ENCODE data around the gene UBASH3B.

Gene UBASH3B

DNA sequence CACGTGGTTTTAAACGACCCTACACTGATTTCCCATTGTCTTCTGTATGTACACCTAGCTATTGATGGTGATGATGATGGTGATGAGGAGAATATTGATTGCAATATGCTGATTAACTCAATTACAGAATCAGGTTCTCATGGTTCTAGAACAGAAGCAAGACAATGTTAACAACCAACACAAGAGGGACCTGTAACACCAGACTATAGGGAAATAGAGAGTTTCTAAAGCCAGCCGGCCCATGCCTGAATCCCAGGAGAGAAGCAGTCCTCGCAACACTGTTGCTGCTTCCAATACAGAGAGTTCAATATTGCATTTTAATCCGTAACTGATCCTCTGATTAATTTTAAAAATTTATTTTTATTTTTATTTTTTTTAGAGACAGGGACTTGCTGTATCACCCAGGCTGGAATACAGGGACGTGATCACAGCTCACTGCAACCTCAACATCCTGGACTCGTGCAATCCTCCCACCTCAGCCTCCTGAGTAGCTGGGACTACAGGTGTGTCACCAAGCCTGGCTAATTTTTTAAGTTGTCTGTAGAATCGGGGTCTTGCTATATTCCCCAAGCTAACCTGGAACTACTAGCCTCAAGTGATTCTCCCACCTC lies 22.2 kb upstream of the UBASH3B start:
- in situ Hi-C loops (cut with HindIII; ENCODE audit: low sequenced_read_pairs): no loop called here
- DNase-seq (ENCODE audit: low read depth): peak; percentile 61
- TF ChIP-seq, protein P1, sequence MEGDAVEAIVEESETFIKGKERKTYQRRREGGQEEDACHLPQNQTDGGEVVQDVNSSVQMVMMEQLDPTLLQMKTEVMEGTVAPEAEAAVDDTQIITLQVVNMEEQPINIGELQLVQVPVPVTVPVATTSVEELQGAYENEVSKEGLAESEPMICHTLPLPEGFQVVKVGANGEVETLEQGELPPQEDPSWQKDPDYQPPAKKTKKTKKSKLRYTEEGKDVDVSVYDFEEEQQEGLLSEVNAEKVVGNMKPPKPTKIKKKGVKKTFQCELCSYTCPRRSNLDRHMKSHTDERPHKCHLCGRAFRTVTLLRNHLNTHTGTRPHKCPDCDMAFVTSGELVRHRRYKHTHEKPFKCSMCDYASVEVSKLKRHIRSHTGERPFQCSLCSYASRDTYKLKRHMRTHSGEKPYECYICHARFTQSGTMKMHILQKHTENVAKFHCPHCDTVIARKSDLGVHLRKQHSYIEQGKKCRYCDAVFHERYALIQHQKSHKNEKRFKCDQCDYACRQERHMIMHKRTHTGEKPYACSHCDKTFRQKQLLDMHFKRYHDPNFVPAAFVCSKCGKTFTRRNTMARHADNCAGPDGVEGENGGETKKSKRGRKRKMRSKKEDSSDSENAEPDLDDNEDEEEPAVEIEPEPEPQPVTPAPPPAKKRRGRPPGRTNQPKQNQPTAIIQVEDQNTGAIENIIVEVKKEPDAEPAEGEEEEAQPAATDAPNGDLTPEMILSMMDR (IDR thresholded peaks at IDR 0.05; ENCODE audit: low read depth, low read length, missing control alignments): peak; percentile 58
- no peak overlapping the region for H3K4me3 ChIP-seq (ENCODE audit: low read depth, low read length)

DNA sequence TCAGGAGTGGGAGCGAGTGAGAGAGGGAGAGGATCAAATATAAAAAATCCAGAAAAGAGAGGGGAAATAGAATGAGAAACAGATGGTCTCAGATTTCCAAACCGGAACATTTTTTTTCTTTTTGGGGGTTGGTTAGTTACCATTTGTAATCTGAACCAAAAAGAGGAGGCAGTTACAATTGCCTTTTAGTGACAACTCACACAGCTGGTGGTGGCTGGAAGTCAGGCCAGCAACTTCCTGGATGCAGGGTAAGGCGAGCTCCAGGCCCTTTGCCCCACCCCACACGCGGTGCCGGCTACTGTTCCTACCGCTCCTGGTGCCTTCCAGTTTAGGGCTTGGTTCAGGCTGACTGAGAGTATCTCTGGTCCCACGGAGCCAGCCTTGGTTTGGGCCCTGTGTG lies 21.0 kb upstream of the UBASH3B start:
- TF ChIP-seq, protein P1 (IDR thresholded peaks at IDR 0.05; ENCODE audit: low read depth, low read length, missing control alignments): no peak
- no peak for DNase-seq (ENCODE audit: low read depth)
- no peak overlapping the region for H3K4me3 ChIP-seq (ENCODE audit: low read depth, low read length)
- in situ Hi-C loops (cut with HindIII; ENCODE audit: low sequenced_read_pairs): no loop called here

DNA sequence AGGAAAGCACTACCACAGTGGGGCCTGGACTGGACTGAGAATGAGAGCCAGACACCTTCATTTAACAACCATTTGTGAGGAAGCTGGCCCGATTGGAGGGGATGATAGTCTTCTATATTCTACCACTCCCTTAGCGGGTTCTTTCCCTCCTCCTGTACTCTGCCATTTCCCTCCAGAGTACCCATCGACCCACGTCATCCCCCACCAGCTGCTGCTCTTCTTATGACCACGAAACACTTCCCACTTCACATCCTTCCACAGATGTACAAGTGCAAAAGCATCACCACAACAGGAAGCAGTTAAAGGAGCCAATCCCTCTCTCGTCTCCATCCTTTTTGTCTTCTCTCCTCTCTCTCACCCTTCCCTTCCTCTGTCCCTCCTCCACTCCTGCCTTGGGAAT lies 18.0 kb upstream of the UBASH3B start:
- in situ Hi-C loops (cut with HindIII; ENCODE audit: low sequenced_read_pairs): no loop called here
- no peak for DNase-seq (ENCODE audit: low read depth)
- TF ChIP-seq, protein P1 (IDR thresholded peaks at IDR 0.05; ENCODE audit: low read depth, low read length, missing control alignments): no peak
- no peak overlapping the region for H3K4me3 ChIP-seq (ENCODE audit: low read depth, low read length)

DNA sequence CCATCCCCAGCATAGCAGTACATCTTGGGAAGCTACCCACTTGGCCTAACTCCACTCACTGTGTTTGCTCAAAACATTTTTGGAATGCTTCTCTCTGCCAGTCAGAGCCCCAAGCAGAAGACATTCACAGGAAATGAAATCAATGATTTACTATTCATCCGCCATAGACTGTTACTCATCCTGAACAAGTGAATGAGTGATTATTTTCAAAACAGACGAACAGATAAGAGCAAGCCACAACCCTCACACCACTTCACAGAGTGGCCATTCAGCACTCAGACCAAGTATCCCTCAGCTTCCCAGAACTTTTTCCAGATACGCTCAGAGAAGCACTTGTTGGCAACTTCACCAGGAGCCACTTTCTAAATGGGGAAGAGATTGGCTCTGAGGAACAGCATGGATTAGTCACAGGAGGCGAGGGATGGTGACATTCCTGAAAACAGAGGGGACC lies 13.0 kb upstream of the UBASH3B start:
- TF ChIP-seq, protein P1 (IDR thresholded peaks at IDR 0.05; ENCODE audit: low read depth, low read length, missing control alignments): no peak
- DNase-seq (ENCODE audit: low read depth): no peak
- no peak overlapping the region for H3K4me3 ChIP-seq (ENCODE audit: low read depth, low read length)
- in situ Hi-C loops (cut with HindIII; ENCODE audit: low sequenced_read_pairs): no loop called here

DNA sequence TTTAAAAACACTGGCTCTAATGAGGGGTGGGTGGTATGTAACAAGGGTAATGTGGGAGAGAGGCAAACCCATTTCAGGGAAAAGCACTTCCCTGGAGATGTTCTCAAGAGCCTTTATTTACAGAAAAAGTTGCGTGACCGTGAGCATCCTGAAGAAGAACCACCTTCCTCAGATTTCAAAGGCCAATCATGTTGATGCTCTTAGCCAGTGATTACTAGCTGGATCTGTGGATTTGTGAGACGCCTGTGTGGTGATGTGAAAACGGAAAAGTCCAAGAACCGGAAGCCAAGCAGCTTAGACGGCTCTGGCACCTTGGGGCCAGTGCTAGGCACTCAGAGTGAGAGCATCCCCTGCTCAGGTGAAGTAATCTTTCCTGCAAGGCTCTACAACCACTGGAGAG lies 12.6 kb upstream of the UBASH3B start:
- no peak for DNase-seq (ENCODE audit: low read depth)
- TF ChIP-seq, protein P1 (IDR thresholded peaks at IDR 0.05; ENCODE audit: low read depth, low read length, missing control alignments): no peak
- in situ Hi-C loops (cut with HindIII; ENCODE audit: low sequenced_read_pairs): no loop called here
- H3K4me3 ChIP-seq (ENCODE audit: low read depth, low read length): no peak overlapping the region

DNA sequence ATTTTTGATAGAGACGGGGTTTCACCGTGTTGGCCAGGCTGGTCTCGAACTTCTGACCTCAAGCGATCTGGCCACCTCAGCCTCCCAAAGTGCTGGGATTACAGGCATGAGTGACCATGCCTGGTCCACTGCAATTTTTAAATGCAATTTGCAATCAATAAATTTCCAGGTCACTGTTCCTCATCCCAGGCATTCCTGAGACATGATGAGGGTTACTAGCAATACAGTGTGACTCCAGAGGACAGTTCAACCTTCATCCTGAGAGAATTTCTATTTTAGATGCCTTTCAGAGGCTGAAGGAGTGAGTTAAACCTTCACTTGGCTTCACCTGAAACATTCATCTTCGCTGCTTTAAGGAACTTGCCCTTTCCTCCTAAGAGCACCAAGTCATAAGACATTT lies 9.7 kb upstream of the UBASH3B start:
- DNase-seq (ENCODE audit: low read depth): no peak
- in situ Hi-C loops (cut with HindIII; ENCODE audit: low sequenced_read_pairs): no loop called here
- TF ChIP-seq, protein P1 (IDR thresholded peaks at IDR 0.05; ENCODE audit: low read depth, low read length, missing control alignments): no peak
- H3K4me3 ChIP-seq (ENCODE audit: low read depth, low read length): no peak overlapping the region
